ENCODE measurements around the gene HYI.

DNA sequence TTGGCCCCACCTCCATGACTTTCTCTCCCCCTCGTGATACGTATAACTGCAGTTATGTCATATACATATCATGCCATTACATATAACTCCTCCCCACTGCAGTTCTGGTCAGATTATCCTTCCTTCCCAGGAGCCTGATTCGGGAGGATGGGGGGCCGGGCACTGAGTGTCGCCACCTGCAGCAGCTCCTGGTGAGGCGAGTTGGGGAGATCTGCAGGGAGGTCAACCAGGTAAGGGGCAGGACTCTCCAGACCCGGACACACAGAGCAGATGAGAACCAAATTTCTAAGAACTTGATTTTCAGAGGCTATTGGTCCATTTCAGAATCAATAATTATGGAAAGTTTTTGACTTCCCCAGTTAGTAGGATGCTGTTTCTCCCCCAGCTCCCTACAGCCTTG is 19.5 kb downstream of the HYI start:
- TF ChIP-seq, protein P1, sequence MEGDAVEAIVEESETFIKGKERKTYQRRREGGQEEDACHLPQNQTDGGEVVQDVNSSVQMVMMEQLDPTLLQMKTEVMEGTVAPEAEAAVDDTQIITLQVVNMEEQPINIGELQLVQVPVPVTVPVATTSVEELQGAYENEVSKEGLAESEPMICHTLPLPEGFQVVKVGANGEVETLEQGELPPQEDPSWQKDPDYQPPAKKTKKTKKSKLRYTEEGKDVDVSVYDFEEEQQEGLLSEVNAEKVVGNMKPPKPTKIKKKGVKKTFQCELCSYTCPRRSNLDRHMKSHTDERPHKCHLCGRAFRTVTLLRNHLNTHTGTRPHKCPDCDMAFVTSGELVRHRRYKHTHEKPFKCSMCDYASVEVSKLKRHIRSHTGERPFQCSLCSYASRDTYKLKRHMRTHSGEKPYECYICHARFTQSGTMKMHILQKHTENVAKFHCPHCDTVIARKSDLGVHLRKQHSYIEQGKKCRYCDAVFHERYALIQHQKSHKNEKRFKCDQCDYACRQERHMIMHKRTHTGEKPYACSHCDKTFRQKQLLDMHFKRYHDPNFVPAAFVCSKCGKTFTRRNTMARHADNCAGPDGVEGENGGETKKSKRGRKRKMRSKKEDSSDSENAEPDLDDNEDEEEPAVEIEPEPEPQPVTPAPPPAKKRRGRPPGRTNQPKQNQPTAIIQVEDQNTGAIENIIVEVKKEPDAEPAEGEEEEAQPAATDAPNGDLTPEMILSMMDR (IDR thresholded peaks at IDR 0.05) = no peak
- TF ChIP-seq POLR2A (IDR thresholded peaks at IDR 0.05) = no peak

All from lower leg skin (tissue), 3 donors.